ENCODE data around the gene FMNL2.
"Not testable (repeated sequence)": the region's sequence is repeated elsewhere in the genome, so short reads cannot be mapped to it uniquely, and the experiment has no call there.

FMNL2 gene

GRCh38 chr2:152473151-152473857 is 138.3 kb downstream of the FMNL2 start:
- CTCF ChIA-PET = no interaction called here
- no peak for DNase-seq (ENCODE audit: low spot score)
- TF ChIP-seq, protein P1, sequence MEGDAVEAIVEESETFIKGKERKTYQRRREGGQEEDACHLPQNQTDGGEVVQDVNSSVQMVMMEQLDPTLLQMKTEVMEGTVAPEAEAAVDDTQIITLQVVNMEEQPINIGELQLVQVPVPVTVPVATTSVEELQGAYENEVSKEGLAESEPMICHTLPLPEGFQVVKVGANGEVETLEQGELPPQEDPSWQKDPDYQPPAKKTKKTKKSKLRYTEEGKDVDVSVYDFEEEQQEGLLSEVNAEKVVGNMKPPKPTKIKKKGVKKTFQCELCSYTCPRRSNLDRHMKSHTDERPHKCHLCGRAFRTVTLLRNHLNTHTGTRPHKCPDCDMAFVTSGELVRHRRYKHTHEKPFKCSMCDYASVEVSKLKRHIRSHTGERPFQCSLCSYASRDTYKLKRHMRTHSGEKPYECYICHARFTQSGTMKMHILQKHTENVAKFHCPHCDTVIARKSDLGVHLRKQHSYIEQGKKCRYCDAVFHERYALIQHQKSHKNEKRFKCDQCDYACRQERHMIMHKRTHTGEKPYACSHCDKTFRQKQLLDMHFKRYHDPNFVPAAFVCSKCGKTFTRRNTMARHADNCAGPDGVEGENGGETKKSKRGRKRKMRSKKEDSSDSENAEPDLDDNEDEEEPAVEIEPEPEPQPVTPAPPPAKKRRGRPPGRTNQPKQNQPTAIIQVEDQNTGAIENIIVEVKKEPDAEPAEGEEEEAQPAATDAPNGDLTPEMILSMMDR (conservative IDR thresholded peaks at IDR 0.05; ENCODE audit: low read depth) = no peak
- H3K27ac ChIP-seq = no peak overlapping the region
- POLR2A ChIA-PET (ENCODE audit: low non-redundant PET) = no interaction called here

GRCh38 chr2:152474523-152474922 is 139.5 kb downstream of the FMNL2 start:
- POLR2A ChIA-PET (ENCODE audit: low non-redundant PET); H3K27ac ChIP-seq; DNase-seq (ENCODE audit: low spot score): not testable (repeated sequence)
- CTCF ChIA-PET = interaction anchor here (0.7 kb wide), 1 partner anchor 89 kb away, joined by 3 read pairs; no protein-coding TSS in a partner anchor

DNA sequence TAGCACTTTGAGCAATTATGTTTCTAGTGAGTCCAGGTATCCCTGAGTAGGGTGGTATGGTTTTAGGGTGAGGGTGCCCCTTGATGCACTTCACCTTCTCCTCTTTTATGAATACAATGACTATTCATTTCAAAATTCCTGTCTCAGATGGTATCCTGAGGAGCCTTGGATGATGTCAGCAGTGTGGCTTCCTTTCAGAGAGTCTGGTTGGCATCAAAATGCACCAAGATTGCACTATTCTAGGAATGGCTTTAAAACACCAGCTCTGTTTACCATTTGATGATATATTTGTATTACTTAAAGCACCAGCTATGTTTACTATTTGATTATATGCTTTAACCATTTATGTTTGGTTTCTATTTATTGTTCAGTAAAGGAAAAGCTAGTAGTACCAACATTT is 141.0 kb downstream of the FMNL2 start:
- DNase-seq (ENCODE audit: low spot score) = no peak
- ChIA-PET POLR2A (ENCODE audit: low non-redundant PET) (no interaction called here), CTCF (interaction anchor here (0.6 kb wide), 1 partner anchor 139 kb away, joined by 3 read pairs; no protein-coding TSS in a partner anchor)
- no peak overlapping the region for H3K27ac ChIP-seq
- TF ChIP-seq, protein P1 (conservative IDR thresholded peaks at IDR 0.05; ENCODE audit: low read depth) = no peak

DNA sequence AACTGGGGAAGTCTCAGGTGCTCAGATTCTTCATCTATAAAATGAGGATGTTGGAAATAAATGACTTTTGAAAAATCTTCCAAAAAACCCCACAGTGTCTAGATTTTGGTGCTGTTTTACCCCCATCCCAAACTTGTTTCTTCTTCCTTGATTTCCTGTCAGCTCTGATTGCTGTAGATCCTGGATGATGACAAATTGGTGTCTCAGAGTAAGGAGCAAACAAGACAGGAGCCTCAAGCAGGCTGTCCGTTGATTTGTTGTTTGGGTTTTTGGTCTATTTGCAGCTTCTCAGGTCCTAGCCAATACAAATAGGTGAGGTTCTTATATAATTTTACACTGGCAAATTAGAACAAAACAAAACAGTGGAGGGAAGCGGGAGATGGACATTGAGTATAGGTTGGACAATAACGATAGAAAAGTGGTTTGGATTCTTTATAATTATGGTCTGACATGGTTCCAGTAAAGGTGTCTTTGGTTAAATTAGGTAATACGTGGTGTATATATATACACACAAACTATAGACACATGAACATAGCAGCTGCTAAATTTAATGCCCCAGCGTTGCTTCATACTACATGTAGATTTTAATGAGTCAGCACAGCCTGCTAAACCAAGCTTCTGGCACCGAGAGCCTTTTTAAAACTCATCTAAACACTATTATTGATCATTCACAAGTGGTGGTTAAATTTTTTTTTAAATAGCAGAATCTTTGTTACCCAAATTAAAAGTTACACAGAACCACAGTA is 142.5 kb downstream of the FMNL2 start:
- POLR2A ChIA-PET (ENCODE audit: low non-redundant PET) = no interaction called here
- DNase-seq (ENCODE audit: low spot score) = no peak
- CTCF ChIA-PET = no interaction called here
- H3K27ac ChIP-seq = no peak overlapping the region
- TF ChIP-seq, protein P1 (conservative IDR thresholded peaks at IDR 0.05; ENCODE audit: low read depth) = no peak

DNA sequence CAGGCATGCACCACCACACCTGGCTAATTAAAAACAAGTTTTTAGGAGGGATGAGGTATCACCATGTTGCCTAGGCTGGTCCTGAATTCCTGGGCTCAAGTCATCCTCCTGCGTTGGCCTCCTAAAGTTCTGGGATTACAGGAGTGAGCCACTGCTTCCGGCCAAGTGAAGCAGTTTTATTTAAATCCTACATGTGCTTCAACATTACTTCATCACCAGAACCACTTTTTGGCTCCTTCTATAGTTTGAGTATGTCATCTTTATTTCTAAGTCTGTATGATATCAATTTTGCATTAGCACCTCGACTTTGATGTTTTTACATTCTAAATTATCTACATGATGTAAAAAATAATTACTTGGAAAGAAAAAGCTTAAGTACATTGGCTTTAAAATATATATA is 144.3 kb downstream of the FMNL2 start:
- ChIA-PET POLR2A (ENCODE audit: low non-redundant PET) (no interaction called here), CTCF (interaction anchor here (0.6 kb wide), 1 partner anchor 10 kb away, joined by 4 read pairs; no protein-coding TSS in a partner anchor)
- no peak overlapping the region for H3K27ac ChIP-seq
- DNase-seq (ENCODE audit: low spot score) = no peak
- TF ChIP-seq, protein P1 (conservative IDR thresholded peaks at IDR 0.05; ENCODE audit: low read depth) = no peak

- TF ChIP-seq, protein P1 (conservative IDR thresholded peaks at IDR 0.05; ENCODE audit: low read depth) = no peak
Measured at GRCh38 chr2:152480821-152481399, 145.9 kb downstream of the FMNL2 start.

More at GRCh38 chr2:152480821-152481399, 145.9 kb downstream of the FMNL2 start:
- H3K27ac ChIP-seq = no peak overlapping the region
- CTCF ChIA-PET = interaction anchor here (0.7 kb wide), 1 partner anchor 934 kb away, joined by 3 read pairs; no protein-coding TSS in a partner anchor
- DNase-seq (ENCODE audit: low spot score) = no peak
- POLR2A ChIA-PET (ENCODE audit: low non-redundant PET) = no interaction called here
